Small intestine (tissue), 7 donors: ENCODE data around the gene HOXD12. TPM values are rescaled to one million over a fixed set of nuclear protein-coding genes. Genes with fewer than 3 reads are reported as not detected.

Experiments
- DNase-seq, 2 donors: peaks; one replicate each; pipeline versions ENCODE4 v3.0.0 to v3.0.0-alpha.2; 2013
- FAIRE-seq: peaks from 2 replicates; lab custom pipeline; 2012; peaks lifted over from hg19 to GRCh38; lab: Jason Lieb, UNC
- H3K27ac ChIP-seq, 3 donors: one replicate each; pipeline ENCODE4 v1.5.1; 2013; ENCODE audit warnings: low read length in 2 of 3, mild to moderate bottlenecking in 2 of 3, control low read depth in 1 of 3, inconsistent platforms in 1 of 3, low read depth in 1 of 3, moderate library complexity in 1 of 3
- H3K27me3 ChIP-seq, 3 donors: one replicate each; pipeline ENCODE4 v1.6.1; 2013; ENCODE audit warnings: low read length in 3 of 3, inconsistent platforms in 1 of 3; ENCODE audit not compliant: control insufficient read depth in 3 of 3, insufficient read depth in 3 of 3
- H3K36me3 ChIP-seq, 3 donors: one replicate each; pipeline ENCODE4 v1.6.1; 2013; ENCODE audit warnings: low read length in 3 of 3, inconsistent platforms in 1 of 3, low read depth in 1 of 3, mild to moderate bottlenecking in 1 of 3, moderate library complexity in 1 of 3; ENCODE audit not compliant: control insufficient read depth in 3 of 3, insufficient read depth in 2 of 3
- H3K4me1 ChIP-seq, 3 donors: one replicate each; pipeline ENCODE4 v1.6.1; 2013; ENCODE audit warnings: low read length in 2 of 3, inconsistent platforms in 1 of 3, low read depth in 1 of 3, mild to moderate bottlenecking in 1 of 3, moderate library complexity in 1 of 3; ENCODE audit not compliant: control insufficient read depth in 3 of 3, insufficient read depth in 2 of 3
- H3K4me3 ChIP-seq, 3 donors: one replicate each; pipeline ENCODE4 v1.5.1; 2013; ENCODE audit warnings: low read length in 3 of 3, control low read depth in 1 of 3, inconsistent platforms in 1 of 3, low read depth in 1 of 3, mild to moderate bottlenecking in 1 of 3, moderate library complexity in 1 of 3
- H3K9me3 ChIP-seq, 2 donors: one replicate each; pipeline ENCODE4 v1.6.1; 2013; ENCODE audit warnings: low read depth in 1 of 2, low read length in 1 of 2; ENCODE audit not compliant: control insufficient read depth in 2 of 2, insufficient read depth in 1 of 2
- WGBS, 3 donors: extraction: QIAGEN DNeasy Blood & Tissue Kit; methylation state at CpG; one replicate each; pipeline ENCODE4 v1.1.7; 2013; 5-methylcytosine and 5-hydroxymethylcytosine counted together
- polyA plus RNA-seq, 4 donors: library from polyadenylated mRNA; stranded (reverse) in 3 of 4; unstranded in 1 of 4; fragments of 200-250 nt in 3 of 4; fragments of 120-200 nt in 1 of 4; gene quantifications; one replicate each; pipeline versions ENCODE4 v1.2.1 to v1.2.3, GENCODE V29; 2013
- donor health status: healthy with polysubstance abuse.
- donor health status: control.
- donor health status: control.
- donor health status: Bipolar disorder and iron deficiency.
- donor health status: healthy.

HOXD12 gene
- polyA plus RNA-seq, 4 donors, result not detected

- Histone ChIP-seq H3K27ac (peak overlapping the region in 1 of 3 donors; percentile 72), H3K27me3 (peaks cover 6 to 93% (median 49%) of the 10 kb centered on the region in 3 donors), H3K4me3 (peak overlapping the region in 1 of 3 donors; percentile 53), H3K4me1 (peaks cover 0 to 8% (median 0%) of the 10 kb centered on the region in 3 donors), H3K36me3 (no peaks in the 10 kb centered on the region), H3K9me3 (no peaks in the 10 kb centered on the region)
- FAIRE-seq (no peak), DNase-seq (no peak)
- 11 to 18% (median 18%) methylated on average over 2 of the region's 2 CpGs for WGBS, 3 donors
These were observed 37.6 kb downstream of the HOXD12 start for GRCh38 chr2:176137252-176137580.

GRCh38 chr2:176137906-176138305 lies 38.3 kb downstream of the HOXD12 start:
- Histone ChIP-seq H3K36me3 (no peaks in the 10 kb centered on the region), H3K4me3 (peak overlapping the region in 1 of 3 donors; percentile 53), H3K9me3 (no peaks in the 10 kb centered on the region), H3K27ac (peak overlapping the region in 2 of 3 donors; percentile 5 to 72), H3K4me1 (peaks cover 0 to 8% (median 0%) of the 10 kb centered on the region in 3 donors), H3K27me3 (peaks cover 6 to 93% (median 46%) of the 10 kb centered on the region in 3 donors)
- 26 to 51% (median 45%) methylated on average over 8 of the region's 8 CpGs for WGBS, 3 donors
- DNase-seq, result peak in 1 of 2 donors; percentile 53
- no peak for FAIRE-seq

GRCh38 chr2:176138526-176138922 lies 38.9 kb downstream of the HOXD12 start:
- Histone ChIP-seq H3K4me3 (peak overlapping the region in 1 of 3 donors; percentile 53), H3K9me3 (no peaks in the 10 kb centered on the region), H3K27me3 (peaks cover 6 to 93% (median 47%) of the 10 kb centered on the region in 3 donors), H3K36me3 (no peaks in the 10 kb centered on the region), H3K27ac (peak overlapping the region in 2 of 3 donors; percentile 57 to 59), H3K4me1 (peaks cover 0 to 8% (median 0%) of the 10 kb centered on the region in 3 donors)
- no peak for FAIRE-seq
- DNase-seq, result no peak
- 16 to 24% (median 21%) methylated on average over 14 of the region's 14 CpGs for WGBS, 3 donors

GRCh38 chr2:176138923-176139660 lies 39.5 kb downstream of the HOXD12 start:
- no peak for DNase-seq

DNA sequence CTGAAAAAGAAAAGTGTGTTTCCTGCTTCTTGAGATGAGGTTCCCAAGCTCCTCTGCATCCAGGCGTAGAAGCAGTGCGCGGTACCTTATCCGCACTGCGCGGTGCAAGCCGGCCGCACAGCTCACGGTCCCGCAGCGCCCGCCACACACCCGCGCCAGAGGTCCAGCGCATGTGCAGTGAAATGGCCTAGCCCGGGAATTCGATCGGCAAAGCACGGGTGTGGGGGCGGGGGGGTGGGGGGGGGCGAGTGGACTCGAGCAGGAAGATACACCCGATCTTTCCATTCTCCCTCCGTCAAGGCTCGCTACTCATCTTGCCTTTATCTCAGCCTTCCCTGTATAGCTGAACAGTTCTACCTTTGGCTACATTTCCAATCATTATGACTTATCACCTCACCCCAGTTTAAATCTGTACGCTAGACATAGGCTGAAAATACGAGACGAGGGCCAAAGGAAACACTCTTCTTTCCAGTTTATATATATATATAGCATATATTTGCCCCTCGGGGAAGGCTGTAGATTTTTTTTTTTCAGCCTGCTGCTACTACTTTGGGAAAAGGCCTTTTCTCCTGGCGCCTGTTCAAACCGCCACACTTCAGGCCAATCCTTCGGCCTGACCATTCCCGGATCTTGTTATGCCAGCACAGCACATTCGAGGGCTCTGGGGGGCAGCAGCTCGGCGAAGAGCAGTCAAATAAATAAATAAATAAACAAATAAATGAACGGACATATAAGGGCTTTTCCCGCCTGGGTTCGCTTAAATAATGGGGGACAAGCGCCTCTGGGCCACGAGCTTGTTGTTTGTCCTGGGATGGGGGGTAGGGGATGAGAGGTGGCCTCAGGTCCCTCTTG lies 40.3 kb downstream of the HOXD12 start:
- 16 to 22% (median 20%) methylated on average over 41 of the region's 41 CpGs for WGBS, 3 donors
- peaks cover 0 to 8% (median 0%) of the 10 kb centered on the region in 3 donors for H3K4me1 ChIP-seq
- H3K4me3 ChIP-seq, result peak overlapping the region in 2 of 3 donors; percentile 37 to 53
- peaks cover 6 to 88% (median 42%) of the 10 kb centered on the region in 3 donors for H3K27me3 ChIP-seq
- H3K9me3 ChIP-seq, result no peaks in the 10 kb centered on the region
- peak overlapping the region in 2 of 3 donors; percentile 26 to 57 for H3K27ac ChIP-seq
- FAIRE-seq (no peak), DNase-seq (no peak)
- no peaks in the 10 kb centered on the region for H3K36me3 ChIP-seq

More at GRCh38 chr2:176138923-176139660, 39.5 kb downstream of the HOXD12 start:
- Histone ChIP-seq H3K27me3 (peaks cover 6 to 93% (median 47%) of the 10 kb centered on the region in 3 donors), H3K36me3 (no peaks in the 10 kb centered on the region), H3K9me3 (no peaks in the 10 kb centered on the region), H3K4me1 (peaks cover 0 to 8% (median 0%) of the 10 kb centered on the region in 3 donors), H3K4me3 (peak overlapping the region in 1 of 3 donors; percentile 53), H3K27ac (peak overlapping the region in 2 of 3 donors; percentile 57 to 59)
- FAIRE-seq, result no peak
- 15 to 28% (median 24%) methylated on average over 28 of the region's 28 CpGs for WGBS, 3 donors

DNA sequence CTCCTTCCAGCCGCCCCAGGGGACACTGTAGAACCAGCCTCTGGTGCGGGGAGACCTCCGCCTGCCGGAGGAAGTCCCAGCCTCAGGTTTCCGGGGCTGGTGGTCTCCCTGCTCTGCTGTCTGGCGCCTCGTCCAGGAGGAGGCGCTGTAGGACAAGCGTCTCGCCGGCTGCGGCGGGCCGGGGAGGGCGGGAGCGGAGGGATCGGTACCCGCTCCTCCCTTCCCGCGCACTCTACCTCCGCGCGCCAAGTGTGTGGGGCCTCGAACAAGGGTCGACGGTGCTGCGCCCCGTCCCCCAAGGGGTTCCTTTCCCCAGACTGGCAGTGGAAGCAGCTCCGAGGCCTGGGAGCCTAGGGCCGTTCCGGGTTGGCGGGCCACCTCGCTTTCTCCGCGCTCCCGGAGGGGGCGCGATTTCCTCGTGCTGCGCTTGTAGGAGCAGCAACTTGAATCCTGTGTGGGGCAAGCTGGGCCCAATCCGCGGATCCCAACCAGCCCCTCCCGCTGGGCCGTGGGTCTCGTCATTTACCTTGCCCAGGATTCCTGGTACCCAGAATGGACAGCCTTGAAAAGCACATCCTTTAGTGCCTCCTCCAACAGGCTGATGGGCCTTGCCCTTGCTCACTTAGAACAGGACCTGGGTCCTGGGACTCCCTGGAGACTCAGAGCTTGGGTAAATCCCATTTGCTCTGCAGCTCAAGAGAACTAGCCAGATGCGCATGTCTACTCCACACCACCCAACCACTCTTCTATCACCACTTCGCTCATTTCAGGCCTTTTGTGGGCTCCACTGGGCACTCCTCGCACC lies 41.1 kb downstream of the HOXD12 start:
- peaks cover 6 to 88% (median 44%) of the 10 kb centered on the region in 3 donors for H3K27me3 ChIP-seq
- WGBS, 3 donors, result 7 to 9% (median 8%) methylated on average over 46 to 48 of the region's 48 CpGs

DNA sequence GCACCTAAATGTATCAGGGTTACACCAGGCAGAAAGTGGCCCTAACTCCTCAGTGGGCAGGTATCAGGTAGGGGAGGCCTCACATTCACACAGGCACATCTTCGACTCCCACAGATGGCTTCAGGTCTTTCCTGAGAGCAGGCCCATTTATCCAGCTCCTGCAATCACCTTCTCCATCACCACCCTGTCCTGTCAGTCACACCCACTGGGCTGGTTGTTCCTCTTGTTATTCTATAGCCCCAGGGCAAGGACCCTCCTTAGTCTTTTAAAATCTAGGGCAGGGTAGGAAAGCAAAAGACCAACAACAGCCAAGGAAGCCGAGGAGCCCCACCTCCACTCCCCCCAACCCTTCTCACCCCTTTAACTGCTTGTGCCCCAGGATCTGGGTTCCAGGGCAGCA lies 42.7 kb downstream of the HOXD12 start:
- H3K27me3 ChIP-seq, result peaks cover 3 to 90% (median 46%) of the 10 kb centered on the region in 3 donors
- DNase-seq (no peak), FAIRE-seq (no peak)
- 80 to 90% (median 86%) methylated on average over 2 of the region's 2 CpGs for WGBS, 3 donors
- no peaks in the 10 kb centered on the region for H3K36me3 ChIP-seq
- H3K27ac ChIP-seq, result no peak overlapping the region
- no peaks in the 10 kb centered on the region for H3K9me3 ChIP-seq
- no peak overlapping the region for H3K4me3 ChIP-seq
- H3K4me1 ChIP-seq, result peaks cover 0 to 6% (median 0%) of the 10 kb centered on the region in 3 donors

More for the DNA sequence above, 41.1 kb downstream of the HOXD12 start:
- FAIRE-seq (no peak), DNase-seq (peak; percentile 39 to 88)
- Histone ChIP-seq H3K27ac (peak overlapping the region in 1 of 3 donors; percentile 56), H3K4me3 (peak overlapping the region in 2 of 3 donors; percentile 37), H3K36me3 (no peaks in the 10 kb centered on the region), H3K4me1 (peaks cover 0 to 8% (median 0%) of the 10 kb centered on the region in 3 donors), H3K9me3 (no peaks in the 10 kb centered on the region)
